Muscle layer of colon (tissue), 2 donors: Measurements from ENCODE around the gene LMX1B.

Source experiments
- H3K27ac ChIP-seq: one replicate; pipeline ENCODE4 v1.7.0; 2013; ENCODE audit warnings: low read depth, mild to moderate bottlenecking, low read length, moderate library complexity
- H3K27me3 ChIP-seq, 2 donors: one replicate each; pipeline ENCODE4 v1.7.0; 2013; ENCODE audit warnings: low read length in 2 of 2, mild to moderate bottlenecking in 2 of 2; ENCODE audit not compliant: insufficient read depth in 2 of 2, control insufficient read depth in 1 of 2
- H3K36me3 ChIP-seq: one replicate; pipeline ENCODE4 v1.7.0; 2013; ENCODE audit warnings: mild to moderate bottlenecking, low read length; ENCODE audit not compliant: insufficient read depth
- H3K4me1 ChIP-seq: one replicate; pipeline ENCODE4 v1.7.0; 2013; ENCODE audit warnings: mild to moderate bottlenecking, low read length; ENCODE audit not compliant: insufficient read depth
- H3K4me3 ChIP-seq, 2 donors: one replicate each; pipeline ENCODE4 v1.7.0; 2013; ENCODE audit warnings: low read length in 2 of 2, low read depth in 1 of 2, mild to moderate bottlenecking in 1 of 2, moderate library complexity in 1 of 2
- H3K9ac ChIP-seq: one replicate; pipeline ENCODE4 v1.7.0; 2013; ENCODE audit warnings: low read length
- H3K9me3 ChIP-seq: one replicate; pipeline ENCODE4 v1.7.0; 2013; ENCODE audit warnings: mild to moderate bottlenecking, low read length
- donor health status: abdominal sarcoma.
- donor health status: Adenocarcinoma of cecum.

The LMX1B gene

DNA sequence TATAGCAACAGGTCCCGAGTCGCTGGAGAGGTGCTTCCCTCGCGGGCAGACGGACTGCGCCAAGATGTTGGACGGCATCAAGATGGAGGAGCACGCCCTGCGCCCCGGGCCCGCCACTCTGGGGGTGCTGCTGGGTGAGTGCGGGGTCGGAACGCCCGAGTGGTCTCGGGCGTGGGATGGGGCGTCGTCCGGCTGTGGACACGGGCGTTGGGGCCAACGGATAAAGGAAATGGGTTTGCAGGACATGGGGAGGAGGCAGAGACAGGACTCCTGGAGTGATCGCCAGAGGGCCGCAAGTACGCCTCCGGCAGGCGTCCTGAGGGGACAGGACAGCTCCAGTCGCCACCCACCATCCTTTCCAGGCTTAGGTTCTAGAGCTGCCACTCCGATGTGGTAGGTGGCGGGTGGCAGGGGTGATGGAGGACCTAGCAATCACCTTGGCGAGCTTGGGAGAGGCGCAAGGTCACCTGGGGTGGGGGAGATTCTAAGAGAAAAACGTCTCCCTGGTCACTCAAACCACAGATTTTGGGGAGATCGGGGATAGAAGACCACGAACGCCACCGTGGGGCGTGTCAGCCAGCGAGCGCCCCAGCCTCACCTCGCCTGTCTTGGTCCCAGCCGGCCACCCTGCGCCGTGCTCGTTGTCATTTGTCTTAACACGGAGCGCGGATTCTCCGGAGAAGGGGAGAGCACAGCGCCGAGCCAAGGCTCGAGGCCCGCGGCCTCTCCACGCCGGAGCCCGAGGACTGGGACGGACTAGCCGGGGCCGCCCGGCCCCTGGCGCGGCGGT, 922 bp downstream of the LMX1B start:
- H3K9ac ChIP-seq = no peak overlapping the region

DNA sequence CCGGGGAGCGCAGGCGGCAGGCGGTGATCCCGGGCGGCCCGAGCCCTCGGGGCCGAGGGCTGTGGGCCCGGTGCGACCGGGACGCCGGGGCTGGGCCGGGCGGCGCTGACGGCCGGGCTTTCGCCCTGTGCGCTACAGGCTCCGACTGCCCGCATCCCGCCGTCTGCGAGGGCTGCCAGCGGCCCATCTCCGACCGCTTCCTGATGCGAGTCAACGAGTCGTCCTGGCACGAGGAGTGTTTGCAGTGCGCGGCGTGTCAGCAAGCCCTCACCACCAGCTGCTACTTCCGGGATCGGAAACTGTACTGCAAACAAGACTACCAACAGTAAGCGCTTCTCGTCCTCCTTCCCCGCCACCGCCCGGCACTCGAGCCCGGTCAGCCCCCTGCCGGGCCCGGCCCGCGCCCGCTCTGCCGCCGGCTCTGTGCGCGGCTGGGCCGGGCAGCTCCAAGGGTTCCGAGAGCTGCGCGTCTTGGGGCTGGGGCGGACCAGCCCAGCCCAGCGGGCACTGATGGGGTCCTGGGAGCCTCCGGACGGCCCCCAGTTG, 1.6 kb downstream of the LMX1B start:
- H3K4me3 ChIP-seq = no peak overlapping the region
- H3K27ac ChIP-seq = no peak overlapping the region
- no peaks in the 10 kb centered on the region for H3K36me3 ChIP-seq
- no peak overlapping the region for H3K9ac ChIP-seq
- no peaks in the 10 kb centered on the region for H3K9me3 ChIP-seq
- peaks cover 63 to 91% of the 10 kb centered on the region in 2 donors for H3K27me3 ChIP-seq
- H3K4me1 ChIP-seq = peaks cover 25% of the 10 kb centered on the region

More for the DNA sequence above, 922 bp downstream of the LMX1B start:
- no peak overlapping the region for H3K27ac ChIP-seq
- H3K27me3 ChIP-seq = peaks cover 60 to 91% of the 10 kb centered on the region in 2 donors
- H3K9me3 ChIP-seq = no peaks in the 10 kb centered on the region
- no peak overlapping the region for H3K4me3 ChIP-seq
- no peaks in the 10 kb centered on the region for H3K36me3 ChIP-seq
- peaks cover 25% of the 10 kb centered on the region for H3K4me1 ChIP-seq

DNA sequence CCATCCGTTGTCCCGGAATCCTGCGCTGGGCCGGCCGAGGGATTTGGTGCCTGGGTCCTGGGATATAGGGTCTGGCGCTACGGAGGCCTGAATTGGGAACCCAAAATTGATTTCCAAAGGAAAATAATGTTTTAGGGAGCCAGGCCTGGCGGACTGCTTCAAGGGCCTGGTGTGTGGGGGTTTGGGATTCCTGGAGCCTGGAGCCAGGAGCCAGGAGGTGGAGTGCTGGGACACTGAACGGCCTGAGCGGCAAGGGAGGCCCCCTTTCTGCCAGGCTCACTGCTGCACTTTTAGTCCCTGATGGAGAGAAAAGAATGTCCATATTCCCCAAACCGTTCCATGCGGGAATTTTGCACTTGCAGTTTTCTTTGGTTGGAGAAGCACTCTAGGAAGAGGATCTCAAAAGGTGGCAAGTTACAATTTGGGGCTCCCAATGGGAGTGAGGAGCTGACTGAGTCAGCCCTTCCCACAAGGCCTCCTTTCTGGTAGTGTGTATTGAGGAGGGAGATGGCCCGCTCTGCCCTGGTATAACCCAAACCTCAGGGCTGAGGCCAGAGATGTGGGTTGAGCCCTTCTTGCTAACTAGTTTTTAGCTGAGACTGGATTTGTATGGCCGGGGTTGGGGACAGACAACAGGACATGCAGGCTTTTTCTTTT, 2.2 kb downstream of the LMX1B start:
- H3K27ac ChIP-seq = no peak overlapping the region

DNA sequence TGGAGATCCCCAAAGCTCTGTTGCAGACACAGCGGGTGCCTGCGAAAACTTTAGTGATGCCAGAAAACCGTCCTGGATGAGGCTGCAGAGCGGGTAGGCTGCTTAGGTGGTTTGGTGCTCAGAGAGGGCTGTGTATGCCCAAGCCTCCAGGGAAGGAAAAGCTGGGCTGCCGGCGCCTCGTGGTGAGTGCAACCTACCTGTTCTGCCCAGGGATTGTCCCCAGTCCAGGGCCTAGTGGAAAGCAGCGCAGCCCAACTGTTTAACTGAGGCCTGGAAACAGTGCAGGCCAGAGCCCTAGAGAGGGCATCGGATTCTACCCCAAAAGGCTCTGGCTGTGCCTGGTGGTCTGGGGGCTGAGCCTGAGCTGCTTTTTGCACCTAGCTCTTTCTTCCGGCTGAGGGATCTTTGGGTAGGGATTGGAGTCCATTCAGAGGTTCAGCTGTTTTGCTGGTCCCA, 2.8 kb downstream of the LMX1B start:
- no peak overlapping the region for H3K27ac ChIP-seq
- no peak overlapping the region for H3K9ac ChIP-seq
- peaks cover 69 to 92% of the 10 kb centered on the region in 2 donors for H3K27me3 ChIP-seq
- no peak overlapping the region for H3K4me3 ChIP-seq
- peaks cover 18% of the 10 kb centered on the region for H3K4me1 ChIP-seq
- no peaks in the 10 kb centered on the region for H3K36me3 ChIP-seq
- H3K9me3 ChIP-seq = no peaks in the 10 kb centered on the region

More for the DNA sequence above, 2.2 kb downstream of the LMX1B start:
- peaks cover 69 to 91% of the 10 kb centered on the region in 2 donors for H3K27me3 ChIP-seq
- no peak overlapping the region for H3K4me3 ChIP-seq
- no peak overlapping the region for H3K9ac ChIP-seq
- H3K36me3 ChIP-seq = no peaks in the 10 kb centered on the region
- no peaks in the 10 kb centered on the region for H3K9me3 ChIP-seq
- peaks cover 24% of the 10 kb centered on the region for H3K4me1 ChIP-seq

DNA sequence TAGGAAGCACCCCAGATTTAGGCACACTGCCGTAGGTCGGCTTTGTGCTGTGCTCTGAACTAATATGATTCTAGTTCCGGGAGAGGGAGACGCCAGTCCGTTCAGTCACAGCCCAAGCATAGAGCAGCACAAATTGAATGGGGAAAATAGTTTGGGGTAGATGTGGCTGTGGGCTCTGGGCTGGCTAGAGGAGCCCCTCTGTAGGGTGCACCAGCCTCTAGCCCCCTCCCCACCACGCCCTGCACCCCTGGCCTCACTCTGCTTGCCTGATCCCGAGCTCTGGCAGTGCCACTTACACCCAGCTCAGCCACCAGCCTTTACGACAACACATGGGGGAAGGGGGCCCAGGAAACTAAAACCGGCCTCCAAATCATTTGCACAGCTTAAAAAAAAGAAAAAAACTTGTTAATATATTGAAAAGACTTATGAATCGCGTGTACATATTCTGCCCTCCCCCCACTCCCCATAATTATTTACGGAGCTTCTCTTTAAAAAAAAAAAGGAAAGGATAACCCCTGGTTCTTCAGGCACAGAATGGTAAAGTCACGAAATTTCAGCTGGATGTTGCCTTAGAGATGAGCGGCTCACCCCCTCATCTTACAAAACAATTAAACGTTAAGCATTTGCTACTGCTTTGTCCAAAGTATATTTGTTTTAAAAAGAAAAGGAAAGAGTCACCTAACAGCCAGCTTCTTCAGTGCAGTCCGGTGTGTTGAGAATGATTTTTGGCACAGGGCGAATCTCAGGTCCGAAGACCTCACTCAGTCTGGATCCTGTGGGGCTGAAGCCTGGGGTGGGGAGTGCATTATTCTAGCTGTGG, 3.5 kb downstream of the LMX1B start:
- H3K9me3 ChIP-seq = no peaks in the 10 kb centered on the region
- peaks cover 13% of the 10 kb centered on the region for H3K4me1 ChIP-seq
- no peak overlapping the region for H3K4me3 ChIP-seq
- H3K36me3 ChIP-seq = no peaks in the 10 kb centered on the region
- no peak overlapping the region for H3K9ac ChIP-seq
- peaks cover 69 to 92% of the 10 kb centered on the region in 2 donors for H3K27me3 ChIP-seq
- no peak overlapping the region for H3K27ac ChIP-seq

DNA sequence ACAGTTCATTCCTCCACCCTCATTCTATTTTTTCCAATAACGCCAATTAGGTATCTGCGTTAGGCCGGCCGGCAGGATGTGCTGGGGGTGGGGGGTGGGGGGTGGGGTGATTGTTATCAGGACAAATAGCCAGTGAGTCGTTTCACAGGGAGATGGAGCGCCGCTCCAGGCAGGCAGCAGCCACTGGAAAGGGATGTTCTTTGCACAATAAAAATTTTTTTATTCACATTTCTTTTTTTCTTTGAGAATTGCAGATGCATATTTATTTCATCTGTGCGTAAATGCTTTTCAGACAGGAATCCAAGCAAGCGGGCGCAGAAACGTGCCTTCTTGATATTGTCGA, 4.1 kb downstream of the LMX1B start:
- Histone ChIP-seq H3K27me3 (peaks cover 69 to 92% of the 10 kb centered on the region in 2 donors), H3K4me3 (no peak overlapping the region), H3K9ac (no peak overlapping the region), H3K36me3 (no peaks in the 10 kb centered on the region), H3K27ac (no peak overlapping the region), H3K4me1 (peaks cover 9% of the 10 kb centered on the region), H3K9me3 (no peaks in the 10 kb centered on the region)

DNA sequence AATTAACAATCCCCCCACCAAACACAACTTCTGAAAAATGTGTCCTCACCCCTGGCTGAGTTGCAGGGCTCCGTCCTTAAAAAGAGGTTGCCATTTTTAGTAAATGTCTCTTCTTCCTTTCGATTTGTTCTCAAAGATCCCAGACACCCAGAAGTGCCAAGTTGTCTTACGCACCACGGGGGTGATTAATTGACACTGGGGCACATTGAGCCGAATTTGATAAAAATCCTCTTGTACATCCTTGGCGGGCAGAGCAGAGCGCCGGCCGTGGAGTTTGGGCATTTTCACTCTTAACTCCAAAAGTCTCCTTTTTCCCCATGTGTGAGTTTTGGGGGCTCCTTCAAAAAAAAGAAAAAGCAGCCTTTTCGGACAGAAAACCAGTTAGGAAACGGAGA, 4.5 kb downstream of the LMX1B start:
- Histone ChIP-seq H3K36me3 (no peaks in the 10 kb centered on the region), H3K9me3 (no peaks in the 10 kb centered on the region), H3K9ac (no peak overlapping the region), H3K27me3 (peaks cover 69 to 92% of the 10 kb centered on the region in 2 donors), H3K4me3 (no peak overlapping the region), H3K27ac (no peak overlapping the region), H3K4me1 (peaks cover 5% of the 10 kb centered on the region)

DNA sequence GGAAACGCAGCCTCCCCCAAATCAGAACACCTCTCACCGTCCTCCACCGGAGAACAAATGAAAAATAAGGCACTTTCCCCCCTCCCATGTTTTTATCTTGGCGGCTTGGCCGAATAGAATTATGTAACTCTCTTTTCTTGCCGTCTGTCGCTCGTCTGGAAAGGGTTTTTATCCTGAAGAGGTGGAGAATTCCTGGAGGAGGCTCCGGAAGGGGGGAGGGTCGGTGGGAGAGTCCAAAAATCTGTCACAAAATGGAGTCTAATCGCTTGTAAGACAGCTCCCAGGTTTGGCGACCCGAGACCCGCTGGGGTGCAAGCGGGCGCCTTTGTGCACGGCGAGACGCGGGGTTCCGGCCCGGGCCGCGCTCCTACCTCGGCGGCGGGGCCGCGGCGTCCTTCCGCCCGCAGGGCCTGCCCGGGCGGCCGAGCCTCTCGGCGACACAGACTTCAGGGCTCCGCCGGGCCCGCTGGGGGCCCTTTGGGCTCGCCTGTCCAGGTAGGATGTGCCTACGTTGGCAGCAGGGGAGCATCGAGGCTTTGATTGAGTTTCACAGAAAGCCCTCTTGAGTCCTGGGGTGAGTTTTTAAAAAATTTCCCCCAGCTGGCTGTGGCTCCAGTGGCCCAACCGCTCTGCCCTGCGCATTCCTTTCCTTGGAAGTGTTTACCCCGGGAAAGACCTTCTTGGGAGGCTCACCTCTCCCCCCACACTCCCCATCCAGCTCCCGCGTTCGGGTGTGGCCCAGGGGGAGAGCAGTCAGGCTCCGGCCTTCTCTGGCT, 5.0 kb downstream of the LMX1B start:
- H3K36me3 ChIP-seq = no peaks in the 10 kb centered on the region
- H3K9me3 ChIP-seq = no peaks in the 10 kb centered on the region
- H3K4me3 ChIP-seq = no peak overlapping the region
- no peak overlapping the region for H3K9ac ChIP-seq
- peaks cover 73 to 95% of the 10 kb centered on the region in 2 donors for H3K27me3 ChIP-seq
- peaks cover 3% of the 10 kb centered on the region for H3K4me1 ChIP-seq
- no peak overlapping the region for H3K27ac ChIP-seq

DNA sequence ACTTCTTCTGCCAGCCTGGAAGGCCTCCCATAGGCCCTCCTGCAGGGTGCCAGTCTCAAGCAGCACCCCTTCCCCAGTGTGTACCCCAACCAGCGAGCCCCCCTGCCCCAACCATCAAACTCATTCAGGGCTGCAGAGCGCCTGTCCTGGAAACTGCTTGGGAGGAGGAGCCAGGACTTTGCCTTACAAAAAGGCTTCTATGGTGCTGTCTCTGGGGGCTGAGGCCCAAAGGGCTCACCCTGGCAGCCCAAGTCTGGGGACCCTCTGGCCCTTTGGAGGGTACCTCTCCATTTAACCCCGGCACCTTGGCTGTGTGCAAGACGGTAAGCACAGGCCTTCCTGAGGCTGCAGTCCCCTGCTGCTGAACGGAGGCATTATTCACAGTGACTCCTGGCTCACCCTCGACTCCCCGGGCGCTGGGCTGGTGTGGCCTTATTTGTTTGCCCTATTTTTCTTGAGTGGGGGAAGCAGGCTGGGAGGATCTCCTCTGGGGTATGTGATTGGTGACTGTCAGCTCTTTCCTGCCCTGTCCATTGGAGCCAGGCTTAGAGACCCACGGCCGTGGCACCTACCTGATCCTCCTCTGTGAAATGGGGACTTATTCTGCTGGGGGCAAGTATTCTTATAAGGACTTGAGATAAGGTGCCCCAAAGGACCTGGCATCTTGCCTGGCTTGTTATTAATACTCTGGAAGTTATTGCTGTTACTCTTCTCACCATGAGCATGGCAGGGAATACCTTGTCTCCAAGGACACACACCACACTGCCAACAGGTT, 5.8 kb downstream of the LMX1B start:
- Histone ChIP-seq H3K9ac (no peak overlapping the region), H3K27ac (no peak overlapping the region), H3K9me3 (no peaks in the 10 kb centered on the region), H3K27me3 (peaks cover 72 to 100% of the 10 kb centered on the region in 2 donors), H3K4me3 (no peak overlapping the region), H3K36me3 (no peaks in the 10 kb centered on the region), H3K4me1 (peaks cover 3% of the 10 kb centered on the region)

DNA sequence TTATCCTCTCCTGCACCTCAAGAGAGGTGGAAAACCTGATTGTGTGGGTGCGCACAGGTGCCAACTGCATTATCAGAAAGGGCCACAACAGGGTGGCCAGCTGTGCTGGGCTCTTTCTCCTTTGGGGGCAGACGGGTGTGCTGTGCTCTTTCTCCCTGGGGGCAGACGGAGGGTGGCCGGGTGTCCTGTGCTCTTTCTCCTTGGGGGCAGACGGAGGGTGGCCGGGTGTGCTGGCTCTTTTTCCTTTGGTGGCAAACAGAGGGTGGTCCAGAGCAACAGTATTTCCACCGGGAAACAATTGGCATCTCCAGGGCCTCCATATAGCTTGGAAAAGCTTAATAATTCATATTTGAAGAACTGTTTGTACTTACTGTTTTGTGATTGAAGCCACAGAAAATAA, 6.8 kb downstream of the LMX1B start:
- H3K27ac ChIP-seq = no peak overlapping the region
- H3K27me3 ChIP-seq = peaks cover 73 to 100% of the 10 kb centered on the region in 2 donors

More for the DNA sequence above, 6.8 kb downstream of the LMX1B start:
- peaks cover 3% of the 10 kb centered on the region for H3K4me1 ChIP-seq
- no peak overlapping the region for H3K4me3 ChIP-seq
- no peaks in the 10 kb centered on the region for H3K36me3 ChIP-seq
- H3K9ac ChIP-seq = no peak overlapping the region
- H3K9me3 ChIP-seq = no peaks in the 10 kb centered on the region
